ENCODE data around the gene IFIT3.

The IFIT3 gene

GRCh38 chr10:89278900-89279392, 48.9 kb upstream of the IFIT3 start:
- CTCF ChIA-PET, result no interaction called here
- TF ChIP-seq ZBTB21 (tag by site-specific recombination; IDR thresholded peaks at IDR 0.05), result no peak
- TF ChIP-seq BCL11B (tag by site-specific recombination; IDR thresholded peaks at IDR 0.05; ENCODE audit: low read depth), result no peak
- TF ChIP-seq, protein P1, sequence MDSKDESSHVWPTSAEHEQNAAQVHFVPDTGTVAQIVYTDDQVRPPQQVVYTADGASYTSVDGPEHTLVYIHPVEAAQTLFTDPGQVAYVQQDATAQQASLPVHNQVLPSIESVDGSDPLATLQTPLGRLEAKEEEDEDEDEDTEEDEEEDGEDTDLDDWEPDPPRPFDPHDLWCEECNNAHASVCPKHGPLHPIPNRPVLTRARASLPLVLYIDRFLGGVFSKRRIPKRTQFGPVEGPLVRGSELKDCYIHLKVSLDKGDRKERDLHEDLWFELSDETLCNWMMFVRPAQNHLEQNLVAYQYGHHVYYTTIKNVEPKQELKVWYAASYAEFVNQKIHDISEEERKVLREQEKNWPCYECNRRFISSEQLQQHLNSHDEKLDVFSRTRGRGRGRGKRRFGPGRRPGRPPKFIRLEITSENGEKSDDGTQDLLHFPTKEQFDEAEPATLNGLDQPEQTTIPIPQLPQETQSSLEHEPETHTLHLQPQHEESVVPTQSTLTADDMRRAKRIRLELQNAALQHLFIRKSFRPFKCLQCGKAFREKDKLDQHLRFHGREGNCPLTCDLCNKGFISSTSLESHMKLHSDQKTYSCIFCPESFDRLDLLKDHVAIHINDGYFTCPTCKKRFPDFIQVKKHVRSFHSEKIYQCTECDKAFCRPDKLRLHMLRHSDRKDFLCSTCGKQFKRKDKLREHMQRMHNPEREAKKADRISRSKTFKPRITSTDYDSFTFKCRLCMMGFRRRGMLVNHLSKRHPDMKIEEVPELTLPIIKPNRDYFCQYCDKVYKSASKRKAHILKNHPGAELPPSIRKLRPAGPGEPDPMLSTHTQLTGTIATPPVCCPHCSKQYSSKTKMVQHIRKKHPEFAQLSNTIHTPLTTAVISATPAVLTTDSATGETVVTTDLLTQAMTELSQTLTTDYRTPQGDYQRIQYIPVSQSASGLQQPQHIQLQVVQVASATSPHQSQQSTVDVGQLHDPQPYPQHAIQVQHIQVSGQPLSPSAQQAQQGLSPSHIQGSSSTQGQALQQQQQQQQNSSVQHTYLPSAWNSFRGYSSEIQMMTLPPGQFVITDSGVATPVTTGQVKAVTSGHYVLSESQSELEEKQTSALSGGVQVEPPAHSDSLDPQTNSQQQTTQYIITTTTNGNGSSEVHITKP (tag by site-specific recombination; IDR thresholded peaks at IDR 0.05), result peak; percentile 78
- no peak overlapping the region for H3K27ac ChIP-seq (ENCODE audit: extremely low read depth, low read depth, low read length)
- peaks cover 4% of the 10 kb centered on the region for H3K4me1 ChIP-seq (ENCODE audit: control insufficient read depth, insufficient read depth, low read length)
- no peak overlapping the region for H3K4me3 ChIP-seq (ENCODE audit: low read depth, low read length)
- POLR2A ChIA-PET, result no interaction called here
- H3K9me3 ChIP-seq (ENCODE audit: control insufficient read depth, insufficient read depth, low read depth, low read length), result no peaks in the 10 kb centered on the region
- H3K36me3 ChIP-seq (ENCODE audit: control insufficient read depth in 2 of 2, insufficient read depth in 1 of 2, low read length in 2 of 2), result no peaks in the 10 kb centered on the region

DNA sequence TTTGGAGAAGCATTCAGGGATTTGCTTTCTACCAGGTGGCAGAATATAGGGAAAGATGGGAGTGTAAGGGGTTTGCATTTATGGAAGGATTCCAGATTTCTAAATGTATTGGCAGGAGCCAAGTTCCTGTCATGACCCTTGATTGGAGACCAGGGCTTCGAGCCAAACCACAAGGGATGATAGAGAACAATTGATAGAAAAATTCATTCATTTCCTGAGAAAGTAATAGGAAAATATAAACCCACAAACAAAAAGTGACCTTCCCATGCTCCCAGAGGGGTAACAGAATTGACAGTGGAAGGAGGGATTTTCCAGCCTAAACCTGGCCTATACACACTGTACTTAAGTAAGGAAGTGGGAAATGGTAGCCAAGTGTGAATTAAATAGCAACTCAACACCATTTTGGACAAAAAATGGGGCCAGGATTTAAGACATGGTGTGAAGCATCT, 48.4 kb upstream of the IFIT3 start:
- H3K4me3 ChIP-seq (ENCODE audit: low read depth, low read length), result no peak overlapping the region
- H3K36me3 ChIP-seq (ENCODE audit: control insufficient read depth in 2 of 2, insufficient read depth in 1 of 2, low read length in 2 of 2), result no peaks in the 10 kb centered on the region
- no peaks in the 10 kb centered on the region for H3K9me3 ChIP-seq (ENCODE audit: control insufficient read depth, insufficient read depth, low read depth, low read length)
- POLR2A ChIA-PET, result no interaction called here
- H3K27ac ChIP-seq (ENCODE audit: extremely low read depth, low read depth, low read length), result no peak overlapping the region
- TF ChIP-seq ZNF2 (tag by site-specific recombination; IDR thresholded peaks at IDR 0.05) (no peak), ZNF645 (tag by site-specific recombination; IDR thresholded peaks at IDR 0.05) (no peak), ZBTB44 (tag by site-specific recombination; IDR thresholded peaks at IDR 0.05) (no peak), ZNF112 (tag by site-specific recombination; IDR thresholded peaks at IDR 0.05) (no peak), ZNF274 (IDR thresholded peaks at IDR 0.05; ENCODE audit: low read length) (no peak), ZNF274 (tag by site-specific recombination; IDR thresholded peaks at IDR 0.05; ENCODE audit: borderline replicate concordance) (no peak), ZBTB26 (tag by site-specific recombination; optimal IDR thresholded peaks at IDR 0.05) (no peak), ZNF610 (tag by site-specific recombination; IDR thresholded peaks at IDR 0.05; ENCODE audit: borderline replicate concordance) (no peak), ZFP37 (tag by site-specific recombination; IDR thresholded peaks at IDR 0.05) (no peak), ZNF324 (tag by site-specific recombination; IDR thresholded peaks at IDR 0.05) (no peak), ZNF169 (tag by site-specific recombination; IDR thresholded peaks at IDR 0.05) (no peak), ZNF157 (tag by site-specific recombination; IDR thresholded peaks at IDR 0.05) (no peak), ZFP41 (tag by site-specific recombination; IDR thresholded peaks at IDR 0.05; ENCODE audit: borderline replicate concordance) (no peak), ZNF530 (tag by site-specific recombination; IDR thresholded peaks at IDR 0.05; ENCODE audit: low read depth) (no peak), GLI2 (tag by site-specific recombination; IDR thresholded peaks at IDR 0.05; ENCODE audit: borderline replicate concordance, low read depth) (no peak), ZEB2 (tag by site-specific recombination; IDR thresholded peaks at IDR 0.05) (no peak), ELK4 (IDR thresholded peaks at IDR 0.05; ENCODE audit: borderline replicate concordance, low read depth, low read length) (no peak)
- CTCF ChIA-PET, result no interaction called here
- peaks cover 4% of the 10 kb centered on the region for H3K4me1 ChIP-seq (ENCODE audit: control insufficient read depth, insufficient read depth, low read length)
